GM12872 (cell line): Measurements from ENCODE around the gene CAPN13.

ENCODE experiments used
- CTCF ChIP-seq: IDR thresholded peaks from 3 replicates; pipeline ENCODE4 v1.5.1; 2011; ENCODE audit warnings: low read depth, mild to moderate bottlenecking, low read length, moderate library complexity; ENCODE audit not compliant: insufficient read depth

The CAPN13 gene

GRCh38 chr2:30689496-30690125 lies 117.6 kb downstream of the CAPN13 start:
- TF ChIP-seq CTCF = no peak

GRCh38 chr2:30688956-30689401 lies 118.3 kb downstream of the CAPN13 start:
- no peak for TF ChIP-seq CTCF

DNA sequence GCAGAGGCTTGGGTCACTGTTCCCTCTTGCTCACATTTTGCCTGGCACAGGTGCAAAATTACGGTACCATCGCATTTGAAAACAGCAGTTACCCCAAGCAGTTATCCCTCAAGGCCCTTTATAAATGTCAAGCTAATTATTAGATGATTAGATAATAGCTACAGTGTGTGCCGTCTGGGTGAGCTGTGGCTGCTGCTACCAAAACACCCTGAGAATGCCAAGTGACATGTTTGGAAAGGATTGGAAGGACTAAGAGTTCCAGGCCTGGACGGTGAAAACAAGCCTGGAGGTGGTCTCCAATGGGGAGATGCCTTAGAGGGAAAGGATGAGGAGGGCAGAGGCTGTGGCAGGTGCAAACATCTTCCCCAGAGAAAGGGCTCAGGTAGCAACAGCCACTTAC lies 120.6 kb downstream of the CAPN13 start:
- TF ChIP-seq CTCF = no peak

GRCh38 chr2:30686000-30686399 lies 121.2 kb downstream of the CAPN13 start:
- peak; percentile 56 for TF ChIP-seq CTCF

- no peak for TF ChIP-seq CTCF
Observed at GRCh38 chr2:30684996-30685395, 122.2 kb downstream of the CAPN13 start.

DNA sequence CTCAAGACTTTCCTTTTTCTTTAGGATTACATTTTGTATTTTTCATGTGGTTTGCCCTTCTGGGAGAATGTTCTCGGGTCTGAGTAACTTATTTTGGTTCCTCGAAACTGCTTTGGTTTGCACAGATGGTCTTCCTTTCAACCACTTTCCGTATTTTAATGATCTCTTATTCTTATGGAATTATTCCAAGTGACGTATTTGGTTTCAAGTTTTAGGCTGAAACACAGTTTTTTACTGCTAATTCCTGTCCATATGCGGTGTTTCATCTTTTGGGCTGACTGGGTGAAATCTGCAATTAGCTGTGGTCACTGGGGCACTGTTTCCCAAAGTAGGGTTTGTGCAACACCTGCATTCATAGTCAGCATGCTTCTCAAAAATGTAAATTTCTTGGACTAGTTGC lies 122.7 kb downstream of the CAPN13 start:
- TF ChIP-seq CTCF = no peak

- no peak for TF ChIP-seq CTCF
Observed at GRCh38 chr2:30684026-30684425, 123.2 kb downstream of the CAPN13 start.
